Mucosa of stomach (tissue), 1 donor: ENCODE results near the gene DQX1.

Source experiments
- H3K27me3 ChIP-seq: one replicate; pipeline ENCODE4 v1.7.0; 2013; ENCODE audit warnings: mild to moderate bottlenecking, low read length; ENCODE audit not compliant: control insufficient read depth, insufficient read depth
- H3K36me3 ChIP-seq: one replicate; pipeline ENCODE4 v1.7.0; 2013; ENCODE audit warnings: low read length; ENCODE audit not compliant: control insufficient read depth, insufficient read depth
- H3K4me1 ChIP-seq: one replicate; pipeline ENCODE4 v1.7.0; 2013; ENCODE audit warnings: mild to moderate bottlenecking, low read length; ENCODE audit not compliant: control insufficient read depth, insufficient read depth
- H3K4me3 ChIP-seq: one replicate; pipeline ENCODE4 v1.7.0; 2013; ENCODE audit warnings: low read length
- H3K9ac ChIP-seq: one replicate; pipeline ENCODE4 v1.7.0; 2013; ENCODE audit warnings: mild to moderate bottlenecking, low read length, moderate library complexity
- H3K9me3 ChIP-seq: one replicate; pipeline ENCODE4 v1.7.0; 2013; ENCODE audit warnings: mild to moderate bottlenecking, low read length, moderate library complexity; ENCODE audit not compliant: control insufficient read depth
- donor health status: Pancreatic carcinoma.

Gene DQX1

DNA sequence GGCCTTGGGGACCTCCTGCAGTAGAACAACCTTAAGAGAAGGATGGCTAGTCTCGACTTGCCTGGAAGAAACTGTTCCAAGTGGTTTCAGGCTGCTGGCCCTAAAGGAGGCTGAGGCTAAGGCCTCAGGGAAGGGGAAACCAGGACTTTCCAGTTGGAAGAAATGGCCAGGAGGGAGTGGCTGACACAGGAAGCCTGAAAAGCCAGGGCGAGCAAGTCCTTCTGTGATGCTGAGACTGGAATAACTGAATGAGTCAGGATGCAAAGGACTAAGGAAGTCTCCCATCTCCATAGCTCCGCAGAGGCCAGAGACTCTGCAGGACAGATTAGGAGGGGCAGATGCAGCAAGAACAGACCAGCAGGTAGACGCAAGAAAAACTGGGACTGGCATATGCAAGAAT lies 11.1 kb upstream of the DQX1 start:
- H3K4me1 ChIP-seq = no peaks in the 10 kb centered on the region
- no peak overlapping the region for H3K4me3 ChIP-seq
- H3K9ac ChIP-seq = no peak overlapping the region
- H3K36me3 ChIP-seq = no peaks in the 10 kb centered on the region
- no peaks in the 10 kb centered on the region for H3K27me3 ChIP-seq
- no peaks in the 10 kb centered on the region for H3K9me3 ChIP-seq

DNA sequence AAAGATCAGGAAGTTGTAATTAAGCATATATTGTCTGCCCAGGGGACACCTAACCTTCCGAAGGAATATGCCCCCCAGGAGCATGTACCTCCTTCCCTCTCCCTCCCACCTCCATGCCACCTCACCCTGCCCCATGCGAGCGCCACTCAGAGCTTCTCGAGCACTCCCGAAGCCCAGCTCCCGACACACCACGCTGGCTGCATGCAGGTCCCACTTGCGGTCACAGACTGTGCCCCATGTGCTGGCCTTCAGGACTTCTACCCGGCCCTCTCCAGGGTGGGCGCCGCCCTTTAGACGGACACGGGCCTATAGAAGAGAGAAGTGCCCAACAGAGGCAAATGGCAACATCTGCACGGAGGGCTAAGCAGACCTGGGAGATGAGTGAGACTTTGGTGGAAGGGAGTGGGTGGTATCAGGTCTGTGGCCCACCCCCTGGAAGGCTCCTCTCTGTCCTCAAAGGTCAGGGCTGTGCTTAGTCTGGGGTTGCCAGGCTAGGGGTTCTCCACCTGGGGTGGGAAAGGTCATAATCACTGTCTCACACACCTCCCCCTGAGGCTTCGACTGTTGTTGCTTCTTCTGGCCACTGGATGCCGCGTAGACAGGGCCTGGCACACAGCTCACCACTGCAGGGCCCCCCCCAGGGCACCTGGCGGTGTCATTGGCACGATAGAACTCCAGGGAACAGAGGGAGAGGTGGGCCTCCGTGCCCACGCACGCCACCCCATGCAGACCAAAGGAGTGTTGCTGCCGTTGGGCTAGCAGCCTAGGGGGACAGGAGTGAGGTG lies 10.3 kb upstream of the DQX1 start:
- Histone ChIP-seq H3K4me3 (no peak overlapping the region), H3K9me3 (no peaks in the 10 kb centered on the region), H3K36me3 (no peaks in the 10 kb centered on the region), H3K4me1 (peaks cover 3% of the 10 kb centered on the region), H3K27me3 (no peaks in the 10 kb centered on the region), H3K9ac (no peak overlapping the region)

DNA sequence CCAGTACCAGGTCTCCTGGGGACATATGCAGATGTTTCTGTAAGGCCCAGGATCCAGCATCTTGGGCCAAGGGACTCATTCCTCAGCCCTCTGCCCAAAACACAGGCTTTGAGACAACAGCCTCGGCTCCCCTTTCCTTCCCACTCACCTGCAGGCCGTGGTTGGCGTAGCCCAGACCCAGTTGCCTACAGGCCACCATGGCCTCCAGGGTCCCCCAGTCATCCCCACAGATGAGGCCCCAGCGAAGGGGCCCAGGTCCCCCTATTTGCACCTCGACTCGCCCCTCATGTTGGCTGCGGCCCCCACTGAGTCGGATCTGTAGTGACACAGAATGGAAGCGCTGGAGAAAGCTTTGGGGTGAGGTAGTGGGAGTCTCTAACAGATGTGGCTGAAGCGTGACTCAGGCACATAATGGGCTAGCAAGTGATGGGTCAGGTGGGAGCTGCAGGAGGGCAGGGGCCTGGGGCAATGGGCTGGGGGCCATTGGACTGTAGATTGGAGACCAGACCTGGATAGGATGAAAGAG lies 9.5 kb upstream of the DQX1 start:
- Histone ChIP-seq H3K4me3 (no peak overlapping the region), H3K36me3 (no peaks in the 10 kb centered on the region), H3K4me1 (peaks cover 11% of the 10 kb centered on the region), H3K9me3 (no peaks in the 10 kb centered on the region), H3K9ac (no peak overlapping the region), H3K27me3 (no peaks in the 10 kb centered on the region)

DNA sequence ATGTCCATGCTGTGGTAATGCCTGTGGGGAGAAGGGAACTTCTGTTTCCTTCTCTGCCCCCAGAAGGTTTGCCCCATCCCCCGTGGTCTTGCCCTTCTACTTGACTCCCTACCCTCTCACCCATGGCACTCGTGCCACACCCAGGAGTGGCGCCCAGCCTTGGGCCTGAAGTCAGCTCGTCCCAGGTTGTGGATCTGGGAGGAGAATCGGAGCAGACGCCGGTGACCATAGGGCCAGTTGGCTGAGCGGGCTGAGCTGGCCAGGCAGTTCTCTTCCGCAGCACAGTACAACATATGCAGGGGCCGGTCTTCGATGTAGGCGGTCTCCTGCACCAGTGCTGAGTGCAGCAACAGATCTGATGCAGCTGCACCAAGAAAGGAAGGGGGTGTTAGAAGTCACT lies 8.4 kb upstream of the DQX1 start:
- Histone ChIP-seq H3K27me3 (no peaks in the 10 kb centered on the region), H3K9me3 (no peaks in the 10 kb centered on the region), H3K36me3 (no peaks in the 10 kb centered on the region), H3K4me1 (peaks cover 11% of the 10 kb centered on the region), H3K9ac (no peak overlapping the region), H3K4me3 (no peak overlapping the region)

DNA sequence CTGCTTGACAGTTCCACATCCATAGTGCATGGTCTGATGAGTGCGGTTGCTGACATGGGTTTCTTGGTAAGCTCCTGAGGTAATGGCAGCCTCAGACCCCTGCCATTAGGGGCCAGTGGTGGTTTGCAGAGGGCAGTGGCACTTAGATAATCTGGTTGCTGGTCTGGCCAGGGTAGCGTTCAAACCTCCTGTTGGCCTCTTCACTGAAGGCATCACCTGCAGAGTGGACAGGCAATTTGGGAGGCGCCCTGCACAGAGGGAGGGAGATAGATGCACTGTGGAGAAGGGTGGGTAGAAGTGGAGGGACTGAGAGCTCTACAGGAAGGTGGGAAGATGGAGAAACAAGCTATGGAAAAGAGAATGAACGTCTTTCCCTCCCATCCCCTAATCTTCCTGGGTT lies 7.4 kb upstream of the DQX1 start:
- Histone ChIP-seq H3K36me3 (no peaks in the 10 kb centered on the region), H3K9ac (no peak overlapping the region), H3K4me1 (peaks cover 16% of the 10 kb centered on the region), H3K4me3 (no peak overlapping the region), H3K27me3 (no peaks in the 10 kb centered on the region), H3K9me3 (no peaks in the 10 kb centered on the region)

DNA sequence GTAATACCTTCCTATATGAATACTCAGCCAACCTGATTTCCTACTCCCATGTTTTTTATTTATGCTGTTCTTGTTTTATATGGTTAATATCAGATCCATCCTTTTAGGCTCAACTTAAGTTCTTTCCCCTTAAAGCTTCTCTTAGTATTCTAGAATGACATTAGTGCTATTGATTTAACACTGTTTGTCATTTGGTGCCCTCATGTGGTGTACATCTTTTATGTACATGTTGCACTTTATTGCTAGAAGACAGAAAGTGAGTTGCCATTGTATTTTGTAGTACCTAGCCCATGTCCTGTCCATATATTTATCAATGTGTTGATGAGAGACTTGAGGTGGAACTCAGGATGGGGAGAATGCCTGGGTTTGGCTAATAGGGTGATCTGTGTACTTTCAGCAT lies 6.2 kb upstream of the DQX1 start:
- Histone ChIP-seq H3K9me3 (no peaks in the 10 kb centered on the region), H3K9ac (no peak overlapping the region), H3K27me3 (no peaks in the 10 kb centered on the region), H3K4me1 (peaks cover 25% of the 10 kb centered on the region), H3K4me3 (no peak overlapping the region), H3K36me3 (peaks cover 8% of the 10 kb centered on the region)

DNA sequence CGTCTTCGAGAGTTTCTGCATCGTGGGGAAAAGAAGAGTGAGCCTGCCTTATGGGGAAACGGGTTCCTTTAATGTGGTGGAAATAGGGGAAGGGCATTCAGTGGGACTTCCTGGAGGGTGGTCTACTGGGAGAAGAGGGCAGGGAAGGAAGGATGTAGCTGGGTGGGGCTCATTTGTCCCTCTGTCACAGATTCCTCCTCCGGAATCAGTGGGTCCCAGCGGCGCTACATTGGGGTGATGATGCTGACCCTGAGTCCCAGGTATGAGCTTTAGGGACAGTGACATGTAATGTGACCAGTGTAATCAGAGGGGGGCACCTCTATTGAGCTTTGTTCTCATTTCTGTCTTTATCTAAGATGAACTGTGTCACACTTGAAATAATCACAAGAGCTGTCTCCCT lies 5.6 kb upstream of the DQX1 start:
- no peak overlapping the region for H3K9ac ChIP-seq
- no peaks in the 10 kb centered on the region for H3K9me3 ChIP-seq
- no peaks in the 10 kb centered on the region for H3K27me3 ChIP-seq
- H3K4me1 ChIP-seq = peaks cover 25% of the 10 kb centered on the region
- peaks cover 13% of the 10 kb centered on the region for H3K36me3 ChIP-seq
- H3K4me3 ChIP-seq = no peak overlapping the region

DNA sequence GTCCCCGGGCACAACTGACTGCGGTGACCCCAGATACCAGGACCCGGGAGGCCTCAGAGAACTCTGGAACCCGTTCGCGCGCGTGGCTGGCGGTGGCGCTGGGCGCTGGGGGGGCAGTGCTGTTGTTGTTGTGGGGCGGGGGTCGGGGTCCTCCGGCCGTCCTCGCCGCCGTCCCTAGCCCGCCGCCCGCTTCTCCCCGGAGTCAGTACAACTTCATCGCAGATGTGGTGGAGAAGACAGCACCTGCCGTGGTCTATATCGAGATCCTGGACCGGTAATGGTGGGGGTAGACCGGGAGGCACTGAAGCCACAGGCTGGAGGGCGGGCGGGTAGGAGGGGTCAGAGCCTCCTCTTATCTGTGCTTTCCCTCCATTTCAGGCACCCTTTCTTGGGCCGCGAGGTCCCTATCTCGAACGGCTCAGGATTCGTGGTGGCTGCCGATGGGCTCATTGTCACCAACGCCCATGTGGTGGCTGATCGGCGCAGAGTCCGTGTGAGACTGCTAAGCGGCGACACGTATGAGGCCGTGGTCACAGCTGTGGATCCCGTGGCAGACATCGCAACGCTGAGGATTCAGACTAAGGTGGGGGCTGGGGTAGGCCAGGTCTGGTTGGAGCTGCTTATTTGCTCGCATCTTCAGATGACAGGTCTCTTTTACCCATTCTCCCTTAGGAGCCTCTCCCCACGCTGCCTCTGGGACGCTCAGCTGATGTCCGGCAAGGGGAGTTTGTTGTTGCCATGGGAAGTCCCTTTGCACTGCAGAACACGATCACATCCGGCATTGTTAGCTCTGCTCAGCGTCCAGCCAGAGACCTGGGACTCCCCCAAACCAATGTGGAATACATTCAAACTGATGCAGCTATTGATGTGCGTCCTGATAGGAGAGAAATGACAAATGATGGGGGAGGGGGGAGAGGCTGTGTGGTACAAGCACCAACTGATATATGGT lies 4.5 kb upstream of the DQX1 start:
- peaks cover 16% of the 10 kb centered on the region for H3K36me3 ChIP-seq
- H3K9me3 ChIP-seq = no peaks in the 10 kb centered on the region
- no peaks in the 10 kb centered on the region for H3K27me3 ChIP-seq
- peak overlapping the region; percentile 94 for H3K9ac ChIP-seq
- H3K4me1 ChIP-seq = peaks cover 27% of the 10 kb centered on the region
- H3K4me3 ChIP-seq = peak overlapping the region; percentile 64

DNA sequence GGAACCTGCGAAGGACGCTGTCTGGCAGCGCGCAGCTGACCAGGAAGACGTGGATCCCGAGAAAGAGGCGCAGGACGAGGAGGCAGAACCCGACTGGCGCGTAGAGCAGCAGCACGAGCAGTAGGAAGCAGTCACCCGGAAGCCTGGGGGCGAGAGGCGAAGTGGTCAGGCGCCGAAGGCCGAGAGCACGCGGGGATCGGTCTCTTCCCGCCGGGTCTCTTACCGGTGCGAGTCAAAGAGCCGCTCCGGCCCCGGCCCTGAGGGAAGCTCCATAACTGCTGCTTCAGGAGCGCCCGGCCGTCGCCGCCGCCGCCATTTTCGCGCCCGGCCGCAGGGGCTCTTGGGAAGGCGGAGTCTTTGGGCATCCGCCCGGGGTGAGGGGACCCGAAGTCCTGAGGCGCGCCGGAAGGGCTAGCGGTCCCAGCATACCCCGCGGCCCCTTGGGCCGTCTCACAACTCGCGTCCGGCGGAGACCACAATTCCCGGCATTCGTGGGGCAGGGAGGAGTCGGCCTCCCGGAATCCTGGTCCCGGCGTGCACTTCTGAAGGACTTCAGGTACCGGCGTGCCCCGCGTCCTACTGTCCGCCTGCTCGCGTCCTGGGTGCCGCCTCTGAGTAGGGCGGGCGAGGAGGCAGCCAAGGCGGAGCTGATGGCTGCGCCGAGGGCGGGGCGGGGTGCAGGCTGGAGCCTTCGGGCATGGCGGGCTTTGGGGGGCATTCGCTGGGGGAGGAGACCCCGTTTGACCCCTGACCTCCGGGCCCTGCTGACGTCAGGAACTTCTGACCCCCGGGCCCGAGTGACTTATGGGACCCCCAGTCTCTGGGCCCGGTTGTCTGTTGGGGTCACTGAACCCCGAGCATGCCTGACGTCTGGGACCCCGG lies 3.6 kb upstream of the DQX1 start, which contains the start of the genes AUP1 and HTRA2:
Gene AUP1, minus strand, starts transcription at position 350 of the 882 bp plus-strand sequence. Its CDS starts 77 bp downstream, at position 273.
Gene HTRA2, plus strand, starts transcription at position 577 of the 882 bp plus-strand sequence. Its CDS starts 74 bp downstream, at position 651.
- H3K36me3 ChIP-seq = peaks cover 16% of the 10 kb centered on the region
- H3K9me3 ChIP-seq = no peaks in the 10 kb centered on the region
- peak within 1 kb of the TSS; percentile 94 for H3K9ac ChIP-seq
- no peaks in the 10 kb centered on the region for H3K27me3 ChIP-seq
- H3K4me1 ChIP-seq = peaks cover 31% of the 10 kb centered on the region
- peak within 1 kb of the TSS; percentile 95 for H3K4me3 ChIP-seq

DNA sequence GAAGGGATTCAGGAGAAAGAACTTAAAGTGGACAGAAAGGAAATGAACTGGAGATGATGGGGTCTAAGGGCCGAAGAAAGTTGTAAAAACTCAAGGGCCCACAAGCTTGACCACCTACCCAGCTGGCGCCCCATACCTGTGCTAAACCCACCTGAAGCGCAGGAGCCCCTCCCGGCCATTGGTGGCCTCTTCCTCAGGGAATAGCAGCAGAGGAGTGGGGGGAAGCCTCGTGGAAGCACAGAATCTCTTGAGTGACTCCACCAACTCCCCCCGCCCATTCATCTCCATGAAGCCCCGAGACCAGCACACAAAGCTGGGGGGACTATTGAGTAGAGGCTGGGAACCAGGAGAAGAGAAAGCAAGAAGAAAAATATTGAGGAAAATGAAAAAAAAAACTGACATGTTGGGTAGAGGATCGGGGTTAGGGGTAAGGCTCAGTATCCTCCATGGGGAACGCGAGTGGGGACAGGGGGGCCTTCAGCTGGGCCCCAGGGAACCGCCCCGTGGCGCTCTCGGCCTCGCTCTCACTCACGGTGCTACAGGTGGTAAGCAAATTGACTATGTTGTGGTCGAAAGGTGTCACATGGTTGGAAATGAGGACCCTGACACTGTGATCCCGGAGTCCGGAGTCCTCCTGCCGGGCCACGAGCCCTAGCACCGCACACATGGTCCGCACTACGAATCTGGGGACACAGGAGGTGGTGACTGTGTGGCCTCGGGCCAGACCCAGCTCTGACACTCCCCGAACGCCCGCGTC lies 2.7 kb upstream of the DQX1 start:
- no peaks in the 10 kb centered on the region for H3K9me3 ChIP-seq
- H3K9ac ChIP-seq = peak overlapping the region; percentile 94
- H3K4me1 ChIP-seq = peaks cover 31% of the 10 kb centered on the region
- peaks cover 16% of the 10 kb centered on the region for H3K36me3 ChIP-seq
- H3K4me3 ChIP-seq = peak overlapping the region; percentile 95
- H3K27me3 ChIP-seq = no peaks in the 10 kb centered on the region

DNA sequence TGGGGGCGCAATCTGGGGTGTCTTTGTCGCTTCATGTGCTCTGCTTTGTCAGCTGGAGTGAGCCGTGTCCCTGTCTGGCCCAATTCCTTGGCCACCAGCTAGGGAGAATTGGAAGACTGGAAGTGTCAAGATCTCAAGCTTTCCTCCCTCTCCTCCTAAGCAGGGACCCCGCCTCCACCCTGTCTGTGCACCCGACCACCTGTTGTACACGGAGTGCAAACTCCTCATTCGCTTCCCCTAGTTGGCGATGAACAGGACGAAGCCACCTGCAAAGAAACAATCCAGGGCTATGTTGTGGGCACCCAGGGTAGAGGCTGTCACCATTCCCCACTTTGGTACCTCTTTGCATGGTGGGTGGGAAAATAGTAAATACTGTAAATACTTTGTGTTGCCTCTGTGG lies 1.7 kb upstream of the DQX1 start:
- Histone ChIP-seq H3K27me3 (no peaks in the 10 kb centered on the region), H3K36me3 (peaks cover 16% of the 10 kb centered on the region), H3K4me3 (no peak overlapping the region), H3K9ac (no peak overlapping the region), H3K9me3 (no peaks in the 10 kb centered on the region), H3K4me1 (peaks cover 31% of the 10 kb centered on the region)
